Measurements from ENCODE around the gene SPRYD7.

SPRYD7 gene

GRCh38 chr13:49936075-49936967 lies at the start of gene SPRYD7:
Gene SPRYD7 (minus strand): TSS chr13:49936340. CDS start chr13:49936235, 105 bp downstream.
- Histone ChIP-seq H3K4me3 (ENCODE audit: insufficient read length, low read depth) (peak within 1 kb of the TSS; percentile 54), H3K9ac (ENCODE audit: insufficient read length, low read depth) (peak within 1 kb of the TSS; percentile 56), H3K36me3 (ENCODE audit: insufficient read depth, insufficient read length, low read length) (no peaks in the 10 kb centered on the region), H3K9me3 (ENCODE audit: insufficient read depth, low read length) (no peaks in the 10 kb centered on the region), H3K27me3 (ENCODE audit: insufficient read depth, insufficient read length) (no peaks in the 10 kb centered on the region), H3K4me1 (ENCODE audit: insufficient read depth, insufficient read length) (no peaks in the 10 kb centered on the region)
- TF ChIP-seq SUZ12 (IDR thresholded peaks at IDR 0.05; ENCODE audit: extremely low read depth, insufficient read depth, insufficient read length) (no peak), ZNF274 (IDR thresholded peaks at IDR 0.05; ENCODE audit: low read depth, low read length) (no peak), YY1 (IDR thresholded peaks at IDR 0.05; ENCODE audit: insufficient read depth, insufficient read length) (no peak)
- peak; percentile 91 for DNase-seq (ENCODE audit: low read depth, low spot score)

GRCh38 chr13:49985129-49985528 lies 49.0 kb upstream of the SPRYD7 start:
- Histone ChIP-seq H3K4me1 (ENCODE audit: insufficient read depth, insufficient read length) (no peaks in the 10 kb centered on the region), H3K9ac (ENCODE audit: insufficient read length, low read depth) (no peak overlapping the region), H3K27me3 (ENCODE audit: insufficient read depth, insufficient read length) (no peaks in the 10 kb centered on the region), H3K36me3 (ENCODE audit: insufficient read depth, insufficient read length, low read length) (no peaks in the 10 kb centered on the region), H3K9me3 (ENCODE audit: insufficient read depth, low read length) (no peaks in the 10 kb centered on the region), H3K4me3 (ENCODE audit: insufficient read length, low read depth) (no peak overlapping the region)
- no peak for DNase-seq (ENCODE audit: low read depth, low spot score)
- TF ChIP-seq SUZ12 (IDR thresholded peaks at IDR 0.05; ENCODE audit: extremely low read depth, insufficient read depth, insufficient read length) = no peak

GRCh38 chr13:49980266-49980665 lies 44.1 kb upstream of the SPRYD7 start:
- no peak overlapping the region for H3K9ac ChIP-seq (ENCODE audit: insufficient read length, low read depth)
- no peaks in the 10 kb centered on the region for H3K9me3 ChIP-seq (ENCODE audit: insufficient read depth, low read length)
- no peaks in the 10 kb centered on the region for H3K4me1 ChIP-seq (ENCODE audit: insufficient read depth, insufficient read length)
- no peaks in the 10 kb centered on the region for H3K27me3 ChIP-seq (ENCODE audit: insufficient read depth, insufficient read length)
- TF ChIP-seq ZNF274 (IDR thresholded peaks at IDR 0.05; ENCODE audit: low read depth, low read length) = no peak
- TF ChIP-seq YY1 (IDR thresholded peaks at IDR 0.05; ENCODE audit: insufficient read depth, insufficient read length) = no peak
- no peak for TF ChIP-seq SUZ12 (IDR thresholded peaks at IDR 0.05; ENCODE audit: extremely low read depth, insufficient read depth, insufficient read length)
- DNase-seq (ENCODE audit: low read depth, low spot score) = no peak
- no peaks in the 10 kb centered on the region for H3K36me3 ChIP-seq (ENCODE audit: insufficient read depth, insufficient read length, low read length)
- H3K4me3 ChIP-seq (ENCODE audit: insufficient read length, low read depth) = no peak overlapping the region

- Histone ChIP-seq H3K9ac (ENCODE audit: insufficient read length, low read depth) (no peak overlapping the region), H3K9me3 (ENCODE audit: insufficient read depth, low read length) (no peaks in the 10 kb centered on the region), H3K4me1 (ENCODE audit: insufficient read depth, insufficient read length) (no peaks in the 10 kb centered on the region), H3K4me3 (ENCODE audit: insufficient read length, low read depth) (no peak overlapping the region), H3K36me3 (ENCODE audit: insufficient read depth, insufficient read length, low read length) (no peaks in the 10 kb centered on the region), H3K27me3 (ENCODE audit: insufficient read depth, insufficient read length) (no peaks in the 10 kb centered on the region)
- DNase-seq (ENCODE audit: low read depth, low spot score) = no peak
- TF ChIP-seq SUZ12 (IDR thresholded peaks at IDR 0.05; ENCODE audit: extremely low read depth, insufficient read depth, insufficient read length) = no peak
- no peak for TF ChIP-seq ZNF274 (IDR thresholded peaks at IDR 0.05; ENCODE audit: low read depth, low read length)
- TF ChIP-seq YY1 (IDR thresholded peaks at IDR 0.05; ENCODE audit: insufficient read depth, insufficient read length) = no peak
These were observed 41.9 kb upstream of the SPRYD7 start for GRCh38 chr13:49977992-49978391.

GRCh38 chr13:49976314-49977258 lies 40.4 kb upstream of the SPRYD7 start:
- DNase-seq (ENCODE audit: low read depth, low spot score) = peak; percentile 66
- Histone ChIP-seq H3K27me3 (ENCODE audit: insufficient read depth, insufficient read length) (no peaks in the 10 kb centered on the region), H3K9me3 (ENCODE audit: insufficient read depth, low read length) (no peaks in the 10 kb centered on the region), H3K9ac (ENCODE audit: insufficient read length, low read depth) (no peak overlapping the region), H3K4me1 (ENCODE audit: insufficient read depth, insufficient read length) (no peaks in the 10 kb centered on the region), H3K36me3 (ENCODE audit: insufficient read depth, insufficient read length, low read length) (no peaks in the 10 kb centered on the region), H3K4me3 (ENCODE audit: insufficient read length, low read depth) (no peak overlapping the region)
- no peak for TF ChIP-seq SUZ12 (IDR thresholded peaks at IDR 0.05; ENCODE audit: extremely low read depth, insufficient read depth, insufficient read length)
- no peak for TF ChIP-seq ZNF274 (IDR thresholded peaks at IDR 0.05; ENCODE audit: low read depth, low read length)
- TF ChIP-seq YY1 (IDR thresholded peaks at IDR 0.05; ENCODE audit: insufficient read depth, insufficient read length) = no peak

GRCh38 chr13:49975826-49976225 lies 39.7 kb upstream of the SPRYD7 start:
- TF ChIP-seq YY1 (IDR thresholded peaks at IDR 0.05; ENCODE audit: insufficient read depth, insufficient read length) (no peak), ZNF274 (IDR thresholded peaks at IDR 0.05; ENCODE audit: low read depth, low read length) (no peak), SUZ12 (IDR thresholded peaks at IDR 0.05; ENCODE audit: extremely low read depth, insufficient read depth, insufficient read length) (no peak)
- no peaks in the 10 kb centered on the region for H3K9me3 ChIP-seq (ENCODE audit: insufficient read depth, low read length)
- H3K4me1 ChIP-seq (ENCODE audit: insufficient read depth, insufficient read length) = no peaks in the 10 kb centered on the region
- H3K27me3 ChIP-seq (ENCODE audit: insufficient read depth, insufficient read length) = no peaks in the 10 kb centered on the region
- no peak for DNase-seq (ENCODE audit: low read depth, low spot score)
- H3K36me3 ChIP-seq (ENCODE audit: insufficient read depth, insufficient read length, low read length) = no peaks in the 10 kb centered on the region
- no peak overlapping the region for H3K4me3 ChIP-seq (ENCODE audit: insufficient read length, low read depth)
- H3K9ac ChIP-seq (ENCODE audit: insufficient read length, low read depth) = no peak overlapping the region

GRCh38 chr13:49972709-49973108 lies 36.6 kb upstream of the SPRYD7 start:
- TF ChIP-seq SUZ12 (IDR thresholded peaks at IDR 0.05; ENCODE audit: extremely low read depth, insufficient read depth, insufficient read length) = no peak
- no peak for TF ChIP-seq ZNF274 (IDR thresholded peaks at IDR 0.05; ENCODE audit: low read depth, low read length)
- no peak for TF ChIP-seq YY1 (IDR thresholded peaks at IDR 0.05; ENCODE audit: insufficient read depth, insufficient read length)
- no peaks in the 10 kb centered on the region for H3K36me3 ChIP-seq (ENCODE audit: insufficient read depth, insufficient read length, low read length)
- H3K4me3 ChIP-seq (ENCODE audit: insufficient read length, low read depth) = no peak overlapping the region
- no peaks in the 10 kb centered on the region for H3K4me1 ChIP-seq (ENCODE audit: insufficient read depth, insufficient read length)
- H3K9me3 ChIP-seq (ENCODE audit: insufficient read depth, low read length) = no peaks in the 10 kb centered on the region
- H3K9ac ChIP-seq (ENCODE audit: insufficient read length, low read depth) = no peak overlapping the region
- no peak for DNase-seq (ENCODE audit: low read depth, low spot score)
- H3K27me3 ChIP-seq (ENCODE audit: insufficient read depth, insufficient read length) = no peaks in the 10 kb centered on the region
